HepG2 (cell line): ENCODE results near the gene PKDREJ. TPM values are rescaled to one million over a fixed set of nuclear protein-coding genes. Genes with fewer than 3 reads are reported as not detected.

Experiments
- ATAC-seq: fragments of 200-7000 bp; cut with Tn5 transposase; 3 replicates; pipeline ENCODE4 v1.9.1; 2020; ENCODE audit warnings: mild to moderate bottlenecking, moderate library complexity
- BruUV-seq: library from RNA; stranded (reverse); fragments of 400-500 nt; replicated peaks from 2 replicates; lab custom pipeline; 2021; lab: Mats Ljungman, UMichigan
- CTCF ChIA-PET: fragments of 300-600 bp; formaldehyde crosslinking; extraction: SDS; loops from one replicate; lab custom pipeline; 2021; ENCODE audit warnings: low total read pairs, inconsistent platforms, low intra/inter-chr PET ratio; lab: Yijun Ruan, JAX
- POLR2A ChIA-PET: fragments of 350-600 bp; sonication (Branson Sonifier 250); formaldehyde crosslinking; loops from one replicate; lab custom pipeline; 2020; ENCODE audit warnings: antibody characterized with exemption, inconsistent platforms; lab: Yijun Ruan, JAX
- DNase-seq: peaks from one replicate; pipeline ENCODE4 v3.0.0-alpha.2; 2015; ENCODE audit warnings: low spot score
- FAIRE-seq: peaks from 3 replicates; lab custom pipeline; 2011; peaks lifted over from hg19 to GRCh38; lab: Jason Lieb, UNC
- H2AFZ ChIP-seq: one replicate; pipeline ENCODE4 v1.6.1; 2011; ENCODE audit warnings: low read length, inconsistent platforms
- H3K27ac ChIP-seq: fragments of 300-600 bp; 3 replicates; pipeline ENCODE4 v1.8.0; 2011; ENCODE audit warnings: mixed run types, mild to moderate bottlenecking, mixed read lengths, low read length, inconsistent platforms; ENCODE audit not compliant: insufficient read depth; ENCODE audit errors: extremely low read length
- H3K27me3 ChIP-seq, 2 experiments: fragments of 200-600 bp in 1 of 2; 2 replicates in 1 of 2; 3 replicates in 1 of 2; pipeline versions ENCODE4 v1.6.0 to v1.8.0; 2011; ENCODE audit warnings: low read length in 2 of 2, mild to moderate bottlenecking in 2 of 2, moderate library complexity in 2 of 2, inconsistent platforms in 1 of 2; ENCODE audit not compliant: insufficient read depth in 2 of 2, control insufficient read depth in 1 of 2
- H3K36me3 ChIP-seq, 2 experiments: fragments of 200-600 bp in 1 of 2; replicated peaks in 1 of 2; 2 replicates in 1 of 2; 3 replicates in 1 of 2; pipeline versions ENCODE4 v1.5.1 to v1.8.0; 2011; ENCODE audit warnings: low read length in 2 of 2, inconsistent platforms in 1 of 2; ENCODE audit not compliant: insufficient read depth in 2 of 2, control insufficient read depth in 1 of 2
- H3K4me1 ChIP-seq: 2 replicates; pipeline ENCODE4 v1.5.1; 2012; ENCODE audit warnings: low read length, inconsistent platforms; ENCODE audit not compliant: insufficient read depth
- H3K4me2 ChIP-seq: 2 replicates; pipeline ENCODE4 v1.6.0; 2011; ENCODE audit warnings: low read depth, low read length, inconsistent platforms
- H3K4me3 ChIP-seq, 3 experiments: fragments of 200-600 bp in 1 of 3; sonication (generic), shearing (Covaris generic) in 1 of 3; replicated peaks in 1 of 3; 2 replicates each; pipeline ENCODE4 v1.5.1; 2011 to 2016; ENCODE audit warnings: low read length in 3 of 3, inconsistent platforms in 2 of 3, low read depth in 2 of 3, mild to moderate bottlenecking in 2 of 3, control low read depth in 1 of 3, mixed read lengths in 1 of 3; ENCODE audit not compliant: insufficient read depth in 1 of 3
- H3K79me2 ChIP-seq: one replicate; pipeline ENCODE4 v1.6.1; 2011; ENCODE audit warnings: low read length, inconsistent platforms; ENCODE audit not compliant: insufficient read depth
- H3K9ac ChIP-seq: 2 replicates; pipeline ENCODE4 v1.6.0; 2011; ENCODE audit warnings: mild to moderate bottlenecking, low read depth, low read length, inconsistent platforms; ENCODE audit not compliant: insufficient read depth
- H3K9me3 ChIP-seq: 2 replicates; pipeline ENCODE4 v1.5.1; 2012; ENCODE audit warnings: mild to moderate bottlenecking, low read length
- H4K20me1 ChIP-seq: 2 replicates; pipeline ENCODE4 v1.6.0; 2011; ENCODE audit warnings: inconsistent platforms, mild to moderate bottlenecking, low read length, moderate library complexity; ENCODE audit not compliant: insufficient read depth
- RORA ChIP-seq: sonication (generic); formaldehyde crosslinking; IDR thresholded peaks from 2 replicates; pipeline ENCODE4 v1.5.0; 2020; ENCODE audit warnings: mild to moderate bottlenecking, missing genetic modification reagents, moderate library complexity
- TCF12 ChIP-seq, 2 experiments: fragments of 450-650 bp in 1 of 2; sonication (generic) in 1 of 2; formaldehyde crosslinking in 1 of 2; IDR thresholded peaks; 2 replicates each; pipeline versions ENCODE4 v1.6.1 to v1.8.0; 2017 to 2022; ENCODE audit warnings: antibody characterized with exemption in 1 of 2, mild to moderate bottlenecking in 1 of 2, missing genetic modification reagents in 1 of 2, moderate library complexity in 1 of 2
- WGBS: methylation state at CpG from one replicate; pipeline ENCODE4 v1.1.6; 2017; ENCODE audit warnings: low lambda C conversion rate; 5-methylcytosine and 5-hydroxymethylcytosine counted together
- in situ Hi-C: cut with HindIII; loops from 2 replicates; pipeline ENCODE4 v1.10.0; 2017; ENCODE audit warnings: low pct_unique_long_range_greater_than_20kb; ENCODE audit not compliant: extremely low pct_ligation_motif_present
- intact Hi-C: fragments of 100-400 bp; cut with micrococcal nuclease; formaldehyde crosslinking; loops from one replicate; pipeline ENCODE4 v1.10.0; 2022; ENCODE audit not compliant: unreplicated experiment
- polyA plus RNA-seq, 8 experiments: library from polyadenylated mRNA; depleted of rRNA in 3 of 8; stranded (reverse) in 7 of 8; unstranded in 1 of 8; fragments of >200 nt; fragmentation: Illumina TruSeq in 4 of 8; extraction: Trizol in 4 of 8; gene quantifications; 2 replicates each; pipeline versions ENCODE4 v1.2.1 to v1.2.3, GENCODE V29; 2011 to 2016; ENCODE audit warnings: low read depth in 4 of 8, missing spikeins in 1 of 8, mixed read lengths in 1 of 8; ENCODE audit not compliant: insufficient read depth in 1 of 8
- total RNA-seq, 5 experiments: library from RNA; depleted of rRNA; stranded (reverse); fragments of >200 nt; fragmentation: Illumina TruSeq; extraction: Trizol; gene quantifications; 2 replicates each; pipeline ENCODE4 v1.2.3, GENCODE V29; 2016; ENCODE audit warnings: low read depth in 1 of 5
- TF ChIP-seq, protein P1 (sequence below): sonication (generic); formaldehyde crosslinking; IDR thresholded peaks from 2 replicates; pipeline ENCODE4 v1.4.0; 2020; ENCODE audit warnings: mild to moderate bottlenecking, missing genetic modification reagents

The PKDREJ gene
- total and polyA plus RNA-seq, 2 of the 13 experiments (the other 11 are each of a cell fraction or from before 2014, with no cell fraction given), result not detected

DNA sequence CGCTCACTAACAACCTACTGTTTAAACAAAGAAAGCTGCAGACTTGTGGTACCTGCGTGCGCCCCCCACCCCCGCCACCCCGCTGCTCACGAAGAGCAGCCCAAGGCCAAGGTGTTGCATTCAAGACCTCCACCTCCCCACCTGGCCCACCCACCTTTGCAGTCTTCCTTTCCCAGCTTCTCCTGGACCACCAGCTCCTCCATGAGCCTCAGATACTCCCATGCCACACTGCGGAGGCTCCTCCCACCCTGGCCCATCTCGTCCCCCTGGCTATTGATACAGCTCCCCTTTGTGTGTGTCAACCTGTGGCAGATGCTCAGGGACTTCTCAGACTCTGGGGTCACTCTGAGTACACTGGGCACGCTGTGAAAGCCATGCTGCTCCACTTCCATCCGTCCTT is 17.0 kb downstream of the PKDREJ start:
- 96% methylated on average over 8 of the region's 10 CpGs for WGBS
- CTCF ChIA-PET, result no interaction called here
- Histone ChIP-seq H3K27ac (no peak overlapping the region), H3K9ac (no peak overlapping the region), H3K9me3 (no peaks in the 10 kb centered on the region), H3K79me2 (peaks cover under 1% of the 10 kb centered on the region), H4K20me1 (no peaks in the 10 kb centered on the region), H3K4me3 (no peak overlapping the region), H3K4me1 (peaks cover 21% of the 10 kb centered on the region), H3K36me3 (peaks cover 3% of the 10 kb centered on the region in 2 experiments; a peak in 2 of 5 replicates), H2AFZ (no peak overlapping the region), H3K27me3 (no peaks in the 10 kb centered on the region), H3K4me2 (no peak overlapping the region)
- BruUV-seq, result no TSS peak
- FAIRE-seq (no peak), DNase-seq (no peak), ATAC-seq (no peak)
- TF ChIP-seq RORA (no peak), TCF12 (IDR thresholded peaks at IDR 0.05) (no peak), TCF12 (CRISPR knock-in tag; IDR thresholded peaks at IDR 0.05) (no peak)
- TF ChIP-seq, protein P1, sequence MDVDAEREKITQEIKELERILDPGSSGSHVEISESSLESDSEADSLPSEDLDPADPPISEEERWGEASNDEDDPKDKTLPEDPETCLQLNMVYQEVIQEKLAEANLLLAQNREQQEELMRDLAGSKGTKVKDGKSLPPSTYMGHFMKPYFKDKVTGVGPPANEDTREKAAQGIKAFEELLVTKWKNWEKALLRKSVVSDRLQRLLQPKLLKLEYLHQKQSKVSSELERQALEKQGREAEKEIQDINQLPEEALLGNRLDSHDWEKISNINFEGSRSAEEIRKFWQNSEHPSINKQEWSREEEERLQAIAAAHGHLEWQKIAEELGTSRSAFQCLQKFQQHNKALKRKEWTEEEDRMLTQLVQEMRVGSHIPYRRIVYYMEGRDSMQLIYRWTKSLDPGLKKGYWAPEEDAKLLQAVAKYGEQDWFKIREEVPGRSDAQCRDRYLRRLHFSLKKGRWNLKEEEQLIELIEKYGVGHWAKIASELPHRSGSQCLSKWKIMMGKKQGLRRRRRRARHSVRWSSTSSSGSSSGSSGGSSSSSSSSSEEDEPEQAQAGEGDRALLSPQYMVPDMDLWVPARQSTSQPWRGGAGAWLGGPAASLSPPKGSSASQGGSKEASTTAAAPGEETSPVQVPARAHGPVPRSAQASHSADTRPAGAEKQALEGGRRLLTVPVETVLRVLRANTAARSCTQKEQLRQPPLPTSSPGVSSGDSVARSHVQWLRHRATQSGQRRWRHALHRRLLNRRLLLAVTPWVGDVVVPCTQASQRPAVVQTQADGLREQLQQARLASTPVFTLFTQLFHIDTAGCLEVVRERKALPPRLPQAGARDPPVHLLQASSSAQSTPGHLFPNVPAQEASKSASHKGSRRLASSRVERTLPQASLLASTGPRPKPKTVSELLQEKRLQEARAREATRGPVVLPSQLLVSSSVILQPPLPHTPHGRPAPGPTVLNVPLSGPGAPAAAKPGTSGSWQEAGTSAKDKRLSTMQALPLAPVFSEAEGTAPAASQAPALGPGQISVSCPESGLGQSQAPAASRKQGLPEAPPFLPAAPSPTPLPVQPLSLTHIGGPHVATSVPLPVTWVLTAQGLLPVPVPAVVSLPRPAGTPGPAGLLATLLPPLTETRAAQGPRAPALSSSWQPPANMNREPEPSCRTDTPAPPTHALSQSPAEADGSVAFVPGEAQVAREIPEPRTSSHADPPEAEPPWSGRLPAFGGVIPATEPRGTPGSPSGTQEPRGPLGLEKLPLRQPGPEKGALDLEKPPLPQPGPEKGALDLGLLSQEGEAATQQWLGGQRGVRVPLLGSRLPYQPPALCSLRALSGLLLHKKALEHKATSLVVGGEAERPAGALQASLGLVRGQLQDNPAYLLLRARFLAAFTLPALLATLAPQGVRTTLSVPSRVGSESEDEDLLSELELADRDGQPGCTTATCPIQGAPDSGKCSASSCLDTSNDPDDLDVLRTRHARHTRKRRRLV, result no peak
- intact Hi-C loops (no loop called here), in situ Hi-C loops (no loop called here)
- POLR2A ChIA-PET, result interaction anchor here (1.3 kb wide), 1 partner anchor 21 kb away, joined by 6 read pairs; the partner anchor contains the start of gene TTC38
